Left colon (tissue), 2 donors: ENCODE results near the gene HTRA3. TPM values are rescaled to one million over a fixed set of nuclear protein-coding genes. Genes with fewer than 3 reads are reported as not detected.

Experiments
- ATAC-seq: fragments of 200-7000 bp; cut with Tn5 transposase; one replicate; pipeline ENCODE4 v1.9.1; 2020; ENCODE audit warnings: mild to moderate bottlenecking, moderate library complexity
- DNase-seq, 2 donors: peaks; one replicate each; pipeline ENCODE4 v3.0.0-alpha.2; 2020
- intact Hi-C, 2 donors: fragments of 100-400 bp; cut with DNase I in 1 of 2; cut with micrococcal nuclease in 1 of 2; formaldehyde crosslinking; loops; one replicate each; pipeline versions ENCODE4 v1.11.2 to v1.14.0; 2022; cut with DNase I, micrococcal nuclease
- total RNA-seq, 2 donors: library from RNA; stranded (reverse); fragmentation: NEBNext Ultra II Directional; extraction: Animal tissue kit (Norgen Biotek cat#: 25700); gene quantifications; one replicate each; pipeline ENCODE4 v1.2.1, GENCODE V29; 2021
- donor health status: DM: no; HTN: no; CAD: no.
- donor health status: DM: yes; HTN: yes; CAD: no.

Gene HTRA3
- total RNA-seq, 2 donors from 2014 or later = 2.5 to 6.6 TPM

GRCh38 chr4:8274765-8275547 is 5.4 kb downstream of the HTRA3 start:
- intact Hi-C loops = no loop called here
- DNase-seq (peak; percentile 64 to 83), ATAC-seq (peak; percentile 45)

GRCh38 chr4:8275548-8275910 is 6.0 kb downstream of the HTRA3 start:
- intact Hi-C loops = no loop called here
- DNase-seq (no peak), ATAC-seq (no peak)

GRCh38 chr4:8276358-8277240 is 7.0 kb downstream of the HTRA3 start:
- intact Hi-C loops = no loop called here
- DNase-seq = peak in 1 of 2 donors; percentile 38
- ATAC-seq = no peak

DNA sequence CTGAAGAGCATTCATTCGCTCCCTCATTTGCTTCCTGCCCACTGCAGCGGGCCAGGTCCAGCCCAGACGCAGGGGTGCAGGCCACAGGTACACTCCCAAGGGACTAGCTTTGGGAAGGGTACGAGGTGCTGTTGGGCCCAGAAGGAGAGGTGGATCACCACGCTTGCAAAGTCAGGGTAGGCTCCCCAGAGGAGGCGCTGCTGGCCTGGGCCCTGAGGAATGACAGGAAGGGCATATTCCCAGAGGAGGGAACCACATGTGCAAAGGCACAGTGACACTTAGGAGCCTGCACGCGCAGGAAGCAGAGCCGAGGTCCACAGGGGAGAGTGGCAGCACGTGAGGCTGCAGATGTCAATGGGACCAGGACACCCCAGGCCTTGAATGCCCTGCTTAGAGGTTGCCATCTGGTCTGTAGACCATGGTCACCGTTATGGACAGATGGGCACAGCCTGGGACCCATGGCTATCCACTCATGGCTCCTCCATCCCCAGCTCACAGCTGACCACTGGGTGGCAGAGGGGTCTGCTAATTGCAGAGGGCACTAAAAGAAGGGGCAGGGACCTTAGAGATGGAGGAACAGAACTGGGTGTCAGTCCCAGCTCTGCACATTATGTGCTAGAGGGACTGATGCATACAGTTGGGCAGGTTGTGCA is 7.9 kb downstream of the HTRA3 start:
- intact Hi-C loops = no loop called here
- DNase-seq (no peak), ATAC-seq (no peak)

GRCh38 chr4:8278009-8278395 is 8.4 kb downstream of the HTRA3 start:
- intact Hi-C loops = no loop called here
- DNase-seq = no peak
- no peak for ATAC-seq

GRCh38 chr4:8278421-8279287 is 9.1 kb downstream of the HTRA3 start:
- intact Hi-C loops = no loop called here

DNA sequence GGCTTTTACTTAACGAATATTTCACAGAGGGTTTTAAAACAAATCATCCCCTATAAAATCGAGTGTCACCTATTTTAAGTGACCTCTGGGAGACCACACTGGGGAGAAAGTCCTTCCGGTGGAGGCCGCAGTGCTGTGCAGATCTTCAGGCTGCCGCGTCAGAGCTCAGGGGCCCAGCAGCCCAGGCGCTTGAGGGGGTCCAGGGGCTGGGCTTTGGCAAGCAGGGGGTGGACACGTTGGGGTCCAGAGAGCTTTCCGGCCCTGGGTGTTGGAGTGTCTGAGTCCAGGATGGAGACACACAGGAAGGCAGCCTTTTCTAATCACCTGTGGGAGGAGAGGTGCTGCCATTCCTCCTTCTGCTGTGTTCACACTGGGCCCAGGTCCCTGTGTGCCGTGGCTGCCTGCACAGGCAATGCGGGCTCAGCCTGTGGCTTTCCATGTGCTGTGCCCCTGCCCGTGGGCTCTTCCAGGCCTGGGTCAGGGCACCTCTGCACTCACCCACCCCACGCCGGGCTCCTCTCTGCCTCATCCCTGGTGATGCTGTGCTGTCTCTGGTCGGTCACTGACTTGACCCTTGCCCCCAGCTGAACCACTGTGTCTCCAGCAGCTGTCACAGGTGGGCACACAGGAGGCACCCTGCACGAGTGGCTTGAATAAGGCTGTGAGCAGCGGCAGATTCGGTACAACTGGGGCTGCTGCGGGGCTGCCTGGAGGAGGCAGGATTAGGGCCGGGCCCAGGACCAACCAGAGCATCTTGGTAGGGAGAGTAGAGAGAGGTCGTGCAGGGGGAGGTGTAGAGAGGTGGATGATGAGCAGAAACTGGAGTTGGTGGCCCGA is 10.0 kb downstream of the HTRA3 start:
- no peak for DNase-seq
- intact Hi-C loops = no loop called here

More at GRCh38 chr4:8278421-8279287, 9.1 kb downstream of the HTRA3 start:
- ATAC-seq = no peak
- no peak for DNase-seq

GRCh38 chr4:8280158-8280875 is 10.8 kb downstream of the HTRA3 start:
- ATAC-seq = no peak
- no peak for DNase-seq

More for the DNA sequence above, 10.0 kb downstream of the HTRA3 start:
- no peak for ATAC-seq

GRCh38 chr4:8280876-8281440 is 11.4 kb downstream of the HTRA3 start:
- DNase-seq (no peak), ATAC-seq (no peak)
- intact Hi-C loops = no loop called here

More at GRCh38 chr4:8280158-8280875, 10.8 kb downstream of the HTRA3 start:
- intact Hi-C loops = no loop called here

- ATAC-seq (no peak), DNase-seq (peak; percentile 42 to 65)
- intact Hi-C loops = no loop called here
Observed at GRCh38 chr4:8281519-8282133, 12.1 kb downstream of the HTRA3 start.

GRCh38 chr4:8282134-8282641 is 12.6 kb downstream of the HTRA3 start:
- ATAC-seq (no peak), DNase-seq (no peak)
- intact Hi-C loops = no loop called here

- no peak for DNase-seq
- ATAC-seq = no peak
- intact Hi-C loops = no loop called here
Observed at GRCh38 chr4:8282742-8283141, 13.2 kb downstream of the HTRA3 start.

DNA sequence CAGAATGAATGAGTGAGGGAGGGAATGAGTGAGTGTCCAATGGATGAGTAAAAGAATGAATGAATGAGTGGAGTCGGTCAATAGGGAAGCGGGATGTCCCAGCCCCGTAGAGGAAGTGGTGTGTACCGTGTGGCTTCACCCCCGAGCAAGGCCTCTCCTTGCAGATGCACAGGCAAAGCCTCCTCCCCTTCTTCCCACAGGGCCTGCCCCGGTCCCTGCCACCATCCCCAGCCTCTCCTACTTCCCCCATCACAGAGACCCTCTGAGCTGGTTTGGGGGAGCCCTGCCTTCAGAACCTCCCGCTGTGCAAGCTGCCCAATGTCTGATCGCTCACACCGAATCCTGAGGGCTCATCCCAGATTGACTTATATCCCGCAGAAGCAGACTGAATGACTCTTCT is 13.6 kb downstream of the HTRA3 start:
- ATAC-seq (no peak), DNase-seq (no peak)
- intact Hi-C loops = no loop called here

GRCh38 chr4:8283631-8284121 is 14.1 kb downstream of the HTRA3 start:
- intact Hi-C loops = no loop called here
- DNase-seq (no peak), ATAC-seq (no peak)

GRCh38 chr4:8284391-8284790 is 14.8 kb downstream of the HTRA3 start:
- DNase-seq = no peak
- no peak for ATAC-seq
- intact Hi-C loops = no loop called here
